ENCODE data around the gene PLXNA2.

DNA sequence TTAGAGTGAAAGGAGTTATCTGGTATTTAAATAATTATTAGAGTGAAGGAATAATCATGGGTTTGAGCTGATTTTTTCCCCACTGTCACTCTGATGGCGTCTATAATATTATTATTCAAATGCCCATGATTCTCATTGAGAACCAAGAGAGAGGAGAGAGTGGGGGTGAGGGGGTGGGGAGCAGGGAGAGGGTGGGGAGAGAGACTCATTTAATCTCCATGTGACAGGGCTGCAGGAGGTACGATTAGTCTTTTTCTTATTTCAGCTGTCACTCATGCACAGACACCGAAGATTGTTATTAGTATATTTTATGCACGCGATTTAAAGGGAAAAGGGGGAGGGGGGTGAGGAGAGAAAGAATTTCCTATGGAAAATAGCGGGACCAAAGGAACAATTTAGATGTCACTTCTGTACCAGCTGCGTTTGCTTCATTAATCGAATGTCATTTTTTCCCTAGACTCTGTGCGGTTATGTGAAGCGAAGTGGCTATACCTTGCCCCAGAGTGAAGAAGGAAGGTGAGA is 19.9 kb downstream of the PLXNA2 start:
- TF ChIP-seq MXI1 (IDR thresholded peaks at IDR 0.05; ENCODE audit: borderline replicate concordance, low read depth, low read length) (no peak), CHD1 (IDR thresholded peaks at IDR 0.05; ENCODE audit: low read depth, low read length) (no peak), RAD21 (IDR thresholded peaks at IDR 0.05; ENCODE audit: low read length) (no peak), POLR2A (IDR thresholded peaks at IDR 0.05; ENCODE audit: low read depth, low read length) (no peak), MAZ (IDR thresholded peaks at IDR 0.05; ENCODE audit: borderline replicate concordance, low read depth, low read length) (no peak), FOS (IDR thresholded peaks at IDR 0.05; ENCODE audit: low read depth, low read length) (no peak), RFX5 (IDR thresholded peaks at IDR 0.05; ENCODE audit: low read depth, low read length) (no peak), MAFK (IDR thresholded peaks at IDR 0.05; ENCODE audit: low read depth, low read length) (no peak), NFE2L2 (IDR thresholded peaks at IDR 0.05; ENCODE audit: low read depth, low read length) (no peak), BHLHE40 (IDR thresholded peaks at IDR 0.05; ENCODE audit: low read depth, low read length) (no peak), SMC3 (IDR thresholded peaks at IDR 0.05; ENCODE audit: low read depth, low read length) (no peak), CEBPB (IDR thresholded peaks at IDR 0.05; ENCODE audit: low read depth, low read length) (no peak)
- TF ChIP-seq, protein P1, sequence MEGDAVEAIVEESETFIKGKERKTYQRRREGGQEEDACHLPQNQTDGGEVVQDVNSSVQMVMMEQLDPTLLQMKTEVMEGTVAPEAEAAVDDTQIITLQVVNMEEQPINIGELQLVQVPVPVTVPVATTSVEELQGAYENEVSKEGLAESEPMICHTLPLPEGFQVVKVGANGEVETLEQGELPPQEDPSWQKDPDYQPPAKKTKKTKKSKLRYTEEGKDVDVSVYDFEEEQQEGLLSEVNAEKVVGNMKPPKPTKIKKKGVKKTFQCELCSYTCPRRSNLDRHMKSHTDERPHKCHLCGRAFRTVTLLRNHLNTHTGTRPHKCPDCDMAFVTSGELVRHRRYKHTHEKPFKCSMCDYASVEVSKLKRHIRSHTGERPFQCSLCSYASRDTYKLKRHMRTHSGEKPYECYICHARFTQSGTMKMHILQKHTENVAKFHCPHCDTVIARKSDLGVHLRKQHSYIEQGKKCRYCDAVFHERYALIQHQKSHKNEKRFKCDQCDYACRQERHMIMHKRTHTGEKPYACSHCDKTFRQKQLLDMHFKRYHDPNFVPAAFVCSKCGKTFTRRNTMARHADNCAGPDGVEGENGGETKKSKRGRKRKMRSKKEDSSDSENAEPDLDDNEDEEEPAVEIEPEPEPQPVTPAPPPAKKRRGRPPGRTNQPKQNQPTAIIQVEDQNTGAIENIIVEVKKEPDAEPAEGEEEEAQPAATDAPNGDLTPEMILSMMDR (conservative IDR thresholded peaks at IDR 0.05; ENCODE audit: low read depth, low read length), result no peak
- TF ChIP-seq, protein P2, sequence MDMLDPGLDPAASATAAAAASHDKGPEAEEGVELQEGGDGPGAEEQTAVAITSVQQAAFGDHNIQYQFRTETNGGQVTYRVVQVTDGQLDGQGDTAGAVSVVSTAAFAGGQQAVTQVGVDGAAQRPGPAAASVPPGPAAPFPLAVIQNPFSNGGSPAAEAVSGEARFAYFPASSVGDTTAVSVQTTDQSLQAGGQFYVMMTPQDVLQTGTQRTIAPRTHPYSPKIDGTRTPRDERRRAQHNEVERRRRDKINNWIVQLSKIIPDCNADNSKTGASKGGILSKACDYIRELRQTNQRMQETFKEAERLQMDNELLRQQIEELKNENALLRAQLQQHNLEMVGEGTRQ (IDR thresholded peaks at IDR 0.05; ENCODE audit: low read depth, low read length), result no peak
